Osteocyte (in vitro differentiated cells): ENCODE data around the gene CYTH1. TPM values are rescaled to one million over a fixed set of nuclear protein-coding genes. Genes with fewer than 3 reads are reported as not detected.

Experiments
- DNase-seq: peaks from one replicate; pipeline ENCODE4 v3.0.0; 2021; ENCODE audit warnings: mixed read lengths; ENCODE audit not compliant: unreplicated experiment; ENCODE audit errors: extremely low spot score
- H3K27ac Mint-ChIP-seq: one replicate; pipeline ENCODE4 v1.8.0; 2021; ENCODE audit warnings: mild to moderate bottlenecking, mixed read lengths; ENCODE audit not compliant: unreplicated experiment
- H3K27me3 Mint-ChIP-seq: one replicate; pipeline ENCODE4 v1.8.0; 2021; ENCODE audit warnings: mixed read lengths; ENCODE audit not compliant: unreplicated experiment
- H3K36me3 Mint-ChIP-seq: one replicate; pipeline ENCODE4 v1.8.0; 2021; ENCODE audit warnings: mixed read lengths; ENCODE audit not compliant: unreplicated experiment
- H3K4me1 Mint-ChIP-seq: one replicate; pipeline ENCODE4 v1.8.0; 2021; ENCODE audit warnings: mixed read lengths; ENCODE audit not compliant: unreplicated experiment
- H3K4me3 Mint-ChIP-seq: one replicate; pipeline ENCODE4 v1.8.0; 2021; ENCODE audit warnings: mild to moderate bottlenecking, moderate library complexity, mixed read lengths; ENCODE audit not compliant: unreplicated experiment
- H3K9me3 Mint-ChIP-seq: one replicate; pipeline ENCODE4 v1.8.0; 2021; ENCODE audit warnings: mixed read lengths; ENCODE audit not compliant: unreplicated experiment
- CTCF ChIP-seq: fragments of 200-600 bp; sonication (generic); IDR thresholded peaks from 2 replicates; pipeline ENCODE4 v1.5.0; 2021; ENCODE audit warnings: antibody characterized with exemption, mild to moderate bottlenecking, moderate library complexity
- total RNA-seq: library from RNA; stranded (reverse); gene quantifications from 2 replicates; pipeline ENCODE4 v1.2.1, GENCODE V29; 2021

Gene CYTH1
- total RNA-seq, 1 donor from 2014 or later: 113 TPM

DNA sequence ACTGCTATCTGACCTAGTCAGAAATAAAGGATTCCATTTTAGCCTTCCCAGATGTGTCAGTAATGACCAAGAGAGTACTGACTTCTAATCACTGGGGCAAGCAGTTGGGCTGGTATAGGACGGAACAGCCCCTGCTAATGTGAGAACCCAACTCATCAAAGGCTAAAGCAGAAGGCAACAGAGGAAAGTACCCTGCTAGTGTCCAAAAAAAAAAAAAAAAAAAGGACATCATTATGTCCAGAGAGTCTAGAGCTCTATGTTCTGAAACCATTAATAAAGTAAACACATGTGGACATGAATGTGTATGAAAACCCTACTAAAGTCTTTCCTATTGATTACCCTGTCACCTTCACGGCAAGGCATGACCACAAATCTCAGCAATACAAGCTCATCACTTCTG lies 85.0 kb downstream of the CYTH1 start:
- Mint-ChIP-seq H3K9me3 (no peaks in the 10 kb centered on the region), H3K27me3 (no peaks in the 10 kb centered on the region), H3K4me1 (peaks cover 12% of the 10 kb centered on the region), H3K36me3 (peaks cover 82% of the 10 kb centered on the region), H3K27ac (no peak overlapping the region), H3K4me3 (no peak overlapping the region)
- TF ChIP-seq CTCF: no peak
- DNase-seq: no peak

DNA sequence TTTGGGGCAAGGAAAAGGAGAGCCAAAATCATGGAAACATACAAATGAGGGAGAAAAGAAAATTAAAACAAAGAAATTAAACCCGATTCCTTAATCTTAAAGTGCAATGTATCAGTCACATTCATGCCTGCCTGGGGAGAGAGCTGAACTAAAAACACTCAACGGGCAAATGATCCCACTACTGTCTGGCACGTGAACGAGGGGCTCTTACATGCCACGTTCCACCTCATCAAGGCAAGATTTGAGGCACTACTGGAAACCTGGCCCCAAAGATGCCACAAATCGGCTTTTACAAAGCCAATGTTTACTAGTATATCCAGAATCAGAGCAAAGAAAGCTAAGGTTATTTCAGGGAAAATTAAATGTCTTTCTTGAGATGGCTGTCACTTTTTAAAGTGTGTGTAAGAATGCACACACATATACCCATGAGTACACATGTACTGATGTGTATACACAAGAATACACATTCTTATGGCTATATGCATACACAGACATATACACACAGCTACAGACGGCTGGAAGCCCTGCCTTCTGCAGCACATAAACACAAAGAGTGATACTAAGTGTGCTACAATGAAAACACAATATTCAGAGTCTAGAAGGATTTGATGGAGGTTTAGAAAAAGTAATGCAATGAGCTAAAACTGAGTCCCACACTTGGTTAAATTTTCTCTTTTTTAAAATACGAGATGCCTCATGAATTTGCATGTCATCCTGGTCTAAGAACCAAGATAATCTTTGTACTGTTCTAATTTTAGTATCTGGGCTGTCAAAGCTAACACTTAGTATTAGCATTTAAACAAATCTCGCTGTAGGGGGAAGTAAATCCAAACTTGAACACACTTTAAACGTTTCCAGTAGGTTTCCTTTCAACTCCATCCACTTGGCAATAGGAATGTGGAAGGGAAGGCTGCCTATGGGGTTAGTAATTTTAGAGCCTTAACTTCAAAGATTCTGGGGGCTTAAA lies 85.8 kb downstream of the CYTH1 start:
- peaks cover 77% of the 10 kb centered on the region for H3K36me3 Mint-ChIP-seq
- no peaks in the 10 kb centered on the region for H3K9me3 Mint-ChIP-seq

DNA sequence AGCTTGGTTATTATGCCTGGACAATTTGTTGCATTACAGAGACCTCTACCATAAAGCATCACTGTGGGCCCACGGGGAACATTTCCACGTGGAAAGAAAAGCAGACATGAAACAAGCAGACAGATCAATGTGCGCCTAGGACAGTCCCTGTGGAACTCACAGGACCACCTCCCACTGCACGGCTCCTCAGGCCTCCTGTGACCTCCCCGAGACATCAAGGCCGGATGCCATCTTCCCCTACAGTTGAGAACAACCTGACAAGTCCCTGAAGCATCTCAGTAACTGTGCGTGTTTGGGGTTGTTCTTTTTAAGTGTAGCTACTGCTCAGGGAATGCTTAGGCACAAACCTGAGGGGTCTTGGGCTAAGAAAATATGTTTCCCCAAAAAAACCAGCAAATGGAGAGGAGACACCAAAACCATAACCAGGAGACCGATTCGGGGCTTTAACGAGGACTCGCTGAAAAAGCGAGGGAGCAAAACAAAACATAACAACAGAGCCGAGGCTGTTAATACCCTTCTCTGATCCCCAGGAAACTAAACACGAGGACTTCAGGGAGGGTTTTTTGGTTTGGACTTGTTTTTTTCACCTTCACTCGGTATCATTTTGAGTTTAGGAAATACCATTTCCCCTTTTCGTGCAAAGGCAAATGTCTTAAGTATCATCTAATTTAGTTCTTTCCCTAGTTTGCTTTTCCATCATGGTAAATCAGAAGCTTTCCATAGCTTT lies 87.1 kb downstream of the CYTH1 start:
- no peaks in the 10 kb centered on the region for H3K9me3 Mint-ChIP-seq

More for the DNA sequence above, 85.8 kb downstream of the CYTH1 start:
- Mint-ChIP-seq H3K27ac (no peak overlapping the region), H3K4me1 (peaks cover 12% of the 10 kb centered on the region), H3K4me3 (no peak overlapping the region), H3K27me3 (no peaks in the 10 kb centered on the region)
- no peak for TF ChIP-seq CTCF
- no peak for DNase-seq

DNA sequence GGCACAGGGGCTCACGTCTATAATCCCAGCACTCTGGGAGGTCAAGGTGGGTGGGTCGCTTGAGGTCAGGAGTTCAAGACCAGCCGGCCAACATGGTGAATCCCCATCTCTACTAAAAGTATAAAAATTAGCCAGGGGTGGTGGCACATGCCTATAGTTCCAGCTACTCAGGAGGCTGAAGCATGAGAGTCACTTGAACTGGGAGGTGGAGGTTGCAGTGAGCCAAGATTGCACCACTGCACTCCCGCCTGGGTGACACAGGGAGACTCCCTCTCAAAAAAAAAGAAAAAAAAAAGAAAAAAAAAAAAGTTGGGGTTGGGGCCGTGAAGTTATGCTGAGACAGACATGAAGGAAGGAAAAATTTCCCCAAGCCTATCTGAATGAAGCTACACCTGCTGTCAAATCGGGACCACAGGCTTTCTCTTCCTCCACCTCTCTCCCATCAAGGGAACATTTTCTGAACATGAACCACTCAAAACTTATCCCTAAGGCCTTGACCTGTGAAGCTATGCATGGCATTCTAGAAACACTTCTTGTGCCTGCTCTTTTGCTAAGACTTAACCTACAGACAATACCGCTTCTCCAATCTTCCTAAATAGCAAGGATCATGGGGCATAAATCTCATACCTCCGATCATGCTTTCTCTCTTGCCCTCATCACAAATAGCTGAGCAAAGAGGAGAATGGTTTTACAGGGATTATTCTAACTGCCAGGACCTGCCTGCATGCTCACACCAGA lies 88.6 kb downstream of the CYTH1 start:
- H3K27me3 Mint-ChIP-seq: no peaks in the 10 kb centered on the region
- no peak for TF ChIP-seq CTCF
- H3K4me3 Mint-ChIP-seq: no peak overlapping the region
- peaks cover 12% of the 10 kb centered on the region for H3K4me1 Mint-ChIP-seq
- peaks cover 76% of the 10 kb centered on the region for H3K36me3 Mint-ChIP-seq
- H3K9me3 Mint-ChIP-seq: peaks cover 4% of the 10 kb centered on the region
- no peak for DNase-seq
- no peak overlapping the region for H3K27ac Mint-ChIP-seq

More for the DNA sequence above, 87.1 kb downstream of the CYTH1 start:
- H3K36me3 Mint-ChIP-seq: peaks cover 75% of the 10 kb centered on the region
- no peak overlapping the region for H3K4me3 Mint-ChIP-seq
- TF ChIP-seq CTCF: no peak
- no peak for DNase-seq
- peaks cover 12% of the 10 kb centered on the region for H3K4me1 Mint-ChIP-seq
- no peak overlapping the region for H3K27ac Mint-ChIP-seq
- H3K27me3 Mint-ChIP-seq: no peaks in the 10 kb centered on the region
